WTC11 (cell line): Measurements from ENCODE around the gene NEDD8.

Source experiments
- ARID4B ChIP-seq: sonication (generic); formaldehyde crosslinking; IDR thresholded peaks from 2 replicates; pipeline ENCODE4 v1.8.0; 2023; ENCODE audit warnings: missing genetic modification reagents, mild to moderate bottlenecking, borderline replicate concordance
- MAX ChIP-seq: sonication (generic); formaldehyde crosslinking; IDR thresholded peaks from 2 replicates; pipeline ENCODE4 v1.8.0; 2022; ENCODE audit warnings: mild to moderate bottlenecking, missing genetic modification reagents
- NFATC4 ChIP-seq: fragments of 250-450 bp; sonication (Bioruptor Pico); IDR thresholded peaks from 2 replicates; pipeline ENCODE4 v1.9.0; 2021; ENCODE audit warnings: mild to moderate bottlenecking
- ZSCAN18 ChIP-seq: fragments of 250-450 bp; sonication (Bioruptor Pico); IDR thresholded peaks from 2 replicates; pipeline ENCODE4 v2.1.2; 2022; ENCODE audit warnings: mild to moderate bottlenecking, moderate library complexity

- no peak for TF ChIP-seq ZSCAN18 (CRISPR knock-in tag)
- no peak for TF ChIP-seq NFATC4 (CRISPR knock-in tag)
- no peak for TF ChIP-seq ARID4B (CRISPR knock-in tag)
- TF ChIP-seq MAX (CRISPR knock-in tag): no peak
Measured at GRCh38 chr14:24194873-24195185, 37.3 kb downstream of the NEDD8 start.
